ENCODE results near the gene RAB6B.

GRCh38 chr3:133881939-133882825 is 13.5 kb downstream of the RAB6B start:
- no peak for TF ChIP-seq ZC3H10 (CRISPR knock-in tag; IDR thresholded peaks at IDR 0.05)
- no peak for TF ChIP-seq ARNTL (CRISPR knock-in tag; IDR thresholded peaks at IDR 0.05; ENCODE audit: borderline replicate concordance, low read depth)
- no peak for TF ChIP-seq POU6F1 (CRISPR knock-in tag; IDR thresholded peaks at IDR 0.05; ENCODE audit: borderline replicate concordance, low read depth)
- TF ChIP-seq PATZ1 (CRISPR knock-in tag; IDR thresholded peaks at IDR 0.05; ENCODE audit: borderline replicate concordance), result no peak
- no peak for TF ChIP-seq CSRNP3 (CRISPR knock-in tag; IDR thresholded peaks at IDR 0.05)
- no peak for TF ChIP-seq TSHZ2 (CRISPR knock-in tag; IDR thresholded peaks at IDR 0.05)
- no peak for TF ChIP-seq RARB (CRISPR knock-in tag; IDR thresholded peaks at IDR 0.05)
- no peak for TF ChIP-seq PPARA (CRISPR knock-in tag; IDR thresholded peaks at IDR 0.05; ENCODE audit: borderline replicate concordance)
- TF ChIP-seq CSDC2 (CRISPR knock-in tag; IDR thresholded peaks at IDR 0.05), result no peak
- no peak for TF ChIP-seq ZFP3 (CRISPR knock-in tag; IDR thresholded peaks at IDR 0.05)
- no peak for TF ChIP-seq ZNF8 (CRISPR knock-in tag; IDR thresholded peaks at IDR 0.05)
- no peak for TF ChIP-seq ZNF565 (CRISPR knock-in tag; conservative IDR thresholded peaks at IDR 0.05; ENCODE audit: low read depth)
- TF ChIP-seq CREB5 (CRISPR knock-in tag; IDR thresholded peaks at IDR 0.05; ENCODE audit: low read depth), result no peak

Data from SK-N-SH treated with all-trans-retinoic acid at 6 μM for 48 hours (cell line).